ENCODE data around the gene HOXD8.

HOXD8 gene

GRCh38 chr2:176152350-176153181 lies 23.1 kb downstream of the HOXD8 start:
- DNase-seq (ENCODE audit: low read depth): no peak
- TF ChIP-seq CTCF (conservative IDR thresholded peaks at IDR 0.05; ENCODE audit: control insufficient read depth, insufficient read depth, low read depth, low read length): no peak
- peak overlapping the region; percentile 41 for H3K4me3 ChIP-seq (ENCODE audit: control insufficient read depth, low read depth, low read length)

GRCh38 chr2:176154576-176155252 lies 25.2 kb downstream of the HOXD8 start:
- no peak for TF ChIP-seq CTCF (conservative IDR thresholded peaks at IDR 0.05; ENCODE audit: control insufficient read depth, insufficient read depth, low read depth, low read length)
- no peak for DNase-seq (ENCODE audit: low read depth)
- H3K4me3 ChIP-seq (ENCODE audit: control insufficient read depth, low read depth, low read length): no peak overlapping the region

- DNase-seq (ENCODE audit: low read depth): no peak
- no peak for TF ChIP-seq CTCF (conservative IDR thresholded peaks at IDR 0.05; ENCODE audit: control insufficient read depth, insufficient read depth, low read depth, low read length)
- H3K4me3 ChIP-seq (ENCODE audit: control insufficient read depth, low read depth, low read length): no peak overlapping the region
These were observed 26.0 kb downstream of the HOXD8 start for GRCh38 chr2:176155356-176156044.

DNA sequence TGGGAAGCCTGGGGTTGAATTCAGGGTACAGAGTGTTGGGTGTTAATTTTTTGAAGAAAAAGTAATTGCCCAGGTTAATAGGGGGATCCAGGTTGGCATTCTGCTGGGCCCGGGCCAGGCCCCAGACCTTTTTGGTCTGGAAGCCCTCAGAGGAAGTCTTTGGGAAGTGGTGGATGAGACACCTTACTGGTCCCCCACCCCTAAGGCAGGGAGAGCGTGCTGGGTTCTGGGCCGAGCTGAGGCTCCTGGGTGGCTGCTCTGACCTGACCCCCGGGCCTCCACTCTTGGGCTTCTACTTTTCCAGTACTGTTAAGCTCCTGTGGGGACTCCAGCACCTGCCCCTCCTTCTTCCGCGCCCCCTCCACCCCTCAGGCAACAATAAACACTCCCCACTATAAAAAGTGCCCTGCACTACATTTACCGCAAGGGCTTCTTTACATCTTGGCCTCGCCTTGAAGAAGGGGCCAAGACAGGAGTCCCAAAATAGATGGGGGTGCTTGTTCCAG lies 26.8 kb downstream of the HOXD8 start:
- no peak for DNase-seq (ENCODE audit: low read depth)
- H3K4me3 ChIP-seq (ENCODE audit: control insufficient read depth, low read depth, low read length): no peak overlapping the region
- no peak for TF ChIP-seq CTCF (conservative IDR thresholded peaks at IDR 0.05; ENCODE audit: control insufficient read depth, insufficient read depth, low read depth, low read length)

- DNase-seq (ENCODE audit: low read depth): no peak
- no peak for TF ChIP-seq CTCF (conservative IDR thresholded peaks at IDR 0.05; ENCODE audit: control insufficient read depth, insufficient read depth, low read depth, low read length)
- H3K4me3 ChIP-seq (ENCODE audit: control insufficient read depth, low read depth, low read length): no peak within 1 kb of the TSS
These were observed 27.4 kb downstream of the HOXD8 start, which contains the start of gene HOXD3 for GRCh38 chr2:176156807-176157498. TSS of gene HOXD3 (plus strand) at chr2:176157307. CDS start at chr2:176169115, 11,808 bp downstream.

Measured in fibroblast of mammary gland (primary cell).